HG03064 (cell line): ENCODE measurements around the gene ZFHX3.

Experiments
- ATAC-seq: cut with Tn5 transposase; IDR thresholded peaks from one replicate; pipeline ENCODE4 v1.9.1; 2021; ENCODE audit warnings: low read depth; ENCODE audit not compliant: unreplicated experiment

Gene ZFHX3

DNA sequence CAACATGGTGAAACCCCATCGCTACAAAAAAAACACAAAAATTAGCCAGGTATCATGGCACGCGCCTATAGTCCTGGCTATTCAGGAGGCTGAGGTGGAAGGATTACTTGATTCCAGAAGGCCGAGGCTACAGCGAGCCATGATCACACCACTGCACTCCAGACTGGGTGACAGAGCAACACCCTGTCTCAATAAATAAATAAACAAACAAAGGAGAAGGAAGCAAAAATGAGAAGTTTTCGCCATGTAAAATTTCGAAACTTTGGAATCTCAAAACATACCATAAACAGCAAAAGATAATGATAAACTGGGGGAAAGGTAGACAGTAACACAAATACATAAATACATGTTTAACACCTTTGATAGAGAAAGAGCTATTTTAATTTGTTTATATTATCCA is 130.9 kb downstream of the ZFHX3 start:
- ATAC-seq, result no peak

DNA sequence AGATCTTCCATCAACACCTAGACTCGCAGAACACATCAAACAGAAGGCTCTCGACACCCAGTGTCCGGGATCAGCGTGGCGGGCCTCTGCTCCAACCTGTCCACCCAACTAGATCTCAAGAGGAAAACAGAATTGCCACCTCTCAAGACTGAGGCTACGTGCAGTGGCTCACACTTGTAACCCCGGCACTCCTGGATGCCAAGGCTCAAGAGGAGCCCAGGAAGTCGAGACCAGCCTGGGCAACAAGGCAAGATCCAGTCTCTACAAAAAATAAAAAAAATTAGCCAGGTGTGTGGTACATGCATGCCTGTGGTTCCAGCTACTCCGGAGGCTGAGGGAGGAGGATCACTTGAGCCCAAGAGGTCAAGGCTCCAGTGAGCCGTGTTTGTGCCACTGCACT is 132.6 kb downstream of the ZFHX3 start:
- ATAC-seq, result no peak

DNA sequence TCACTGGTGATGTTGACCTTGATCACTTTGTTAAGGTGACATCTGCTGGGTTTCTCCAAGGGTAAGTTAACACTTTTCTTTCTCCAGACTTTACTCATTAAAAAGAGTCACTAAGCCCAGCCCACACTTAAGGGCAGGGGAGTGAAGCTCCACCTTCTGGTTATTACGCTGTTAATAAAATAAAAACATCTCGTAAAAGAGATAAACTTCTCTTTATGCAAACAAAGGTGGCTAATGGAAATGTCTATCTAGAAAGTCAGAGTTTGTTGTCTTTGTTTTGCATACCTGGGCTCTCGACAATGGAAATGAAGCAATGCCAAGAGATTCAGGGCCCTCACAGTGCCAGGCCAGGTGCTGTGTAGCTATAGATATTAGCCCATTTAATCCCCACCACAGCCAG is 134.4 kb downstream of the ZFHX3 start:
- no peak for ATAC-seq

DNA sequence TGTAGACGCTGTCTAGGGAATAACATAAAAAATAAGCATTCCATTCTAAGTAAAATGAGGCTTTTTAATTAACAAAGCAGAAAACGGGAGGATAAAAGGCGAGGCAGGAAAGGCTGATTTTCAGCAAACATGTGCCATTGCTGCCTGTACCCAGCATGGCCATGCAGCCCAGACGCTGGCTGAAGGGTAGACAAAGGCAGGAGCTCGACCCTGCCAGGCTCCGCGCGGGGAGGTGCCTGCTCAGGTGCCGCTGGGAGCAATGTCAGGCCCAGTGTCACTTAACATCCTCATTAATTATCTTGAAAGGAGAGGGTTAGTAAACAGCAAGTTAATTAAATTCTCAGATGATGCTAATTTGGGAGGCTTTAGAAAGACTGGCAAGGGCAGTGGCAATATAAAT is 136.0 kb downstream of the ZFHX3 start:
- ATAC-seq, result no peak

DNA sequence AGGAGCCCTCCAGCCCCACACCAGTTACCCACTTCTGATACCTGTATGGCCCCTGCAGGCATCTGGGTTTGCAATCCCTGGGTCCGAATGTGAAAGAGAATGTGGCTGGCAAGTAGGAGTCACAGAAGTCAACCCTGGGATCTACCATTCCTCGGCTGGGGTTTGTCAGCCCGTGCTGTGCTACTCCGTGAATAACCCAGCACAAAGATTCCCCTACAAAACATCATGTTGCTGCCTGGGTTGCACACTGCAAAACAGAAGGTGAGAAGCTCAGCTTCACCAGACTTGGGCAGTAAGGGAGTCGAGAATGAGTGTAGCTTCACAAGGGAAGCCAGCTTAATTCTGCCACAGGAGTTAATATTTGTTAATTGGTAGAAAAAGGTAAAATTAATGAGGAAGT is 137.1 kb downstream of the ZFHX3 start:
- no peak for ATAC-seq

DNA sequence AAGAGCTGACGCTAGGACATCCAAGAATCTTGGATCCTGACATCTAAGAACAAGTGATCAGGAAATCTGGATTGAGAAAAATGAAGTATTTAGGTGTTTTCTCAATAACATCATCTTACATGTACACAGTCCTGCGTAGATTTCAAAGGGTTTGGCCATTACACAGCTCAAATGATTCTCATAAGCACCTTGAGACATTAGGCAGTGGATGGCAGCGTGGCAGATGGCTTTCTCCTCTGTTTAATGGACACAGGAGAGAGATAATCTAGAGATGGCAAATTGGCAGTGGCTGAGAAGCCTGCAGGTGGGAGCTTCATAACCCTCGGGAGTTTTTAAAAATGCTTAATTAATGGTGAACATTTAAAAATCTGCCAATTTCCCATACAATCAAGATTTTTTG is 137.5 kb downstream of the ZFHX3 start:
- no peak for ATAC-seq

DNA sequence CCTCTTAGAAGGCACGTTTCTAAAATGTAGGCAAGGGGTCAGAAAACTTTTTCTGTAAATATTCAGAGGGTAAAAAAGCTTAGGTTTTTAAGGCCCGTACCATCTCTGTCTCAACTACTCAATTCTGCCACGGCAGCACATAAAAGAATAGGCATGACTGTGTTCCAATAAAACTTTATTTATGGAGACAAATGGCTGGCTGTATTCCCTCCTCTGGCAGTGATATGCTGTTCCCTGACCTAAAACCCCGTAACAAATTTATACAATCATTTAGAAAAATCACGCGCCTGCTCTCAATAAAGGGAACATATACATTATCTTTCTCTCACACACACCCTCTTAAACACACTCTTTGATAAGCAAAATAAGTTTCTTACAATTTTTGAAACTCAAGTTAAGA is 138.7 kb downstream of the ZFHX3 start:
- ATAC-seq, result no peak

DNA sequence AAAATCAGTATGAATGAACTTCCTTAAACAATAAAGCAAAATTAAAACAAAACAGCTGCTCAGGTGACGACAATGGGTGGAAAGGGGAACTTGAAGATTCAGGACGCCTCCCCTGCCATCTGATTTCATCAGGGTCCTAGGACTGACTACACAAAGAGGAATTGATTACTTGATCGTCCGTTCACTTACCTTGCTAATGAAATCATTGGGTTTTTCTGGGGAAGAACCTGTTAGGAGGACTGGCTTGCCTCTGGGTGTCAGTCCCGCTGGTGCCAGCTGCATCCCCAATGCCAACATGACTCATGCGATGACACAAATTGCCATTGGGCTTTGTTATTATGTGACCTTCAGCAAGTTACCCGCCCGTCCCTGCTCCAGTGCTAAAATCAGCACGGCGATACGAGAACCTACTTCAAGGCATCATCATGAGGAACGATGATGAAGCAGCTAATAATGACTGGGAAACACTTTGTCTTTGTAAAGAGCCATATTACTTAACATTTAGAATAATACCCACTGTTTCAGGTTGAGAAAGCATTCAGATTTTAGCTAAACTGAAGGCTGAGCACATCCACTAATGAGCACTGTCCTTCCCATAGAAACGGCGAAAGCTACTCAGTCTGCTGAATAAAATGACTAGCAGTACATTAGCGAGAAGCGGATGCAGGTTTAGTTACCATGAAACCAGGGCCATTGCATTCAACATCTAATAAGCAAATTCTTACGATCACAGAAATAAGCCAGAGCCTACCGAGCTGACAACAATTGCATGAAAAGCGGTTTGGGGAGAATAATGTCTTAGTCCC is 139.4 kb downstream of the ZFHX3 start:
- no peak for ATAC-seq

DNA sequence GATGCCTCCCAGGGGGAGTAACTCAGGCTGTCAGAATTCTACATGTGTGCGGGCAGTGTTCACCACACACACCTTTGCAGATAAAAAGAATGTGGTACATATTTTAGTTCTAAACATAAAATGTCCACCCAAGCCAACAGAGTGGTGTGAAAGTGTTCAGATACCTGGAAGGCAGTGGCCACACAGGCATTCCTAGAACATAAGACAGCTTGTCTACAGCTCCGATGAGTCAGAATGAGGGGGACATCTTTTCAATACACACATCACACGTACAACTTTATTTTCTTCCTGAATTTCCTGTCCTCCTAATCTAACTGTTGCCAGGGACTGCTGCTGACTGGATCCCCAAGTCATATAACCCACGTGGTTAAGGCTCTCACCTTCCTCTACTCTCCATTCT is 142.3 kb downstream of the ZFHX3 start:
- no peak for ATAC-seq

DNA sequence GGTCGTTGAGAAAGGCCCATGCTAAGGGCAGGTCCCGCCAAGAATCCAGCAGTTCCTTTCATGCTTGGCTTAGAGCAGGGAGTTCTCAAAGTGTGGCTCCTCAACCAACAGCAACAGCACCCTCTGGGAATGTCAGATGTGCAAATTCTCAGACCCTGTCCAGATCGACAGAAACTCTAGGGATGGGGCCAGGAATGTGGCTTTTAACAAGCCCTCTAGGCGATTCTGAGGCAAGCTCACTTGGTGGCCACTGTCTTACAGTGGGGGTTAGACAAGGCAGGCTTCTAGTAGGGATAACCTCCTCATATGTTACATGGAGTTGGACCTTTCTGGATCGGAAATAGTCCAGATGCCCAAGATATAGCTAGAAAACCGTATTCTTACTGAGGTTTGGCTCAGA is 144.8 kb downstream of the ZFHX3 start:
- no peak for ATAC-seq

DNA sequence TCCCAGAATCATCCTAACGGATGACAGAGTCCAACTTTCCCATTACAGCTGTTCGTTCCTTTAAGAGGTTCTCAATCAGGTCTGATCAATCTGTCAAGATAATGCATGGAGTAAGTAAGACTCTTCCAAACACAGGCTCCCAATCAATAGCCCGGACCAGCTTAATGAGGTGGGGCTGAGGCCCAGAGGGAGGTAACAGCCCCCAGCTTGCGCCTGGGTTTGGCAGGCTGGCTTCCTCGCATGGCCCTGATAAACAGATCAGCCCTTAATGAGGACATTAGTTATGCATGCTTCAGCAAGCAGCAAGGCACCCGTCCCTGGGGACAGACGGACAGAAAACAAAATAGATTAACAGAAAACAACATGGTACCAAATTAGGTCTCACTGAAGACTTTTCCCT is 145.7 kb downstream of the ZFHX3 start:
- no peak for ATAC-seq

DNA sequence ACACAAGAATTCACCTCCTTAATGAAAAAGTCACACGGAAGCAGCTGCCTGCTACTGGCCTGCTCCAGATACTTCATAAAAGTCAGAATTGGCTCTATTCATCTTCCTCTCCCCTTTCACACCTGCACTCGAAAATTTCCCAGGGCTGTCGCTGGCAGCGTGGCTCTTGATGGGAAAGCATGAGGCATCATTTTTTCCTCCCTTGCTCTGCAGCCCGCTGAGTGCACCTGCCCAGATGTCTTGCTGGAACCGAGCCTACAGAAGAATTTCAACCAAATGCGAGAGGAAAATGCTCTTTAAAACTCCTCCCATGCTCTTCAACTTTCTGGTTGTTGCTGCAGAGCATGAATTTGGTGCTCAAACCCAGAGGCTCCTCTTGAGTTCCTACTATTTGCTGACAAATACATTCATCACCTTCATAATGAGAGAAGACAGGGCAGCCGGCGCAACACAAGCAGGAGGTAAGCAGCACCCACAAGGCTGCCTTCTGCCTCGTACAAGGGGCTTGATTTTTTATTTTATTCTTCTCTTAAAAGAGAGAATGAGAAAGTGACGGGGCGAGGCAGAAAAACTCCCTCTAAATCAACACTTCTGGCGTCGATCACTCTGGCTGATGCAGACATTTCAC is 146.8 kb downstream of the ZFHX3 start:
- ATAC-seq, result no peak

DNA sequence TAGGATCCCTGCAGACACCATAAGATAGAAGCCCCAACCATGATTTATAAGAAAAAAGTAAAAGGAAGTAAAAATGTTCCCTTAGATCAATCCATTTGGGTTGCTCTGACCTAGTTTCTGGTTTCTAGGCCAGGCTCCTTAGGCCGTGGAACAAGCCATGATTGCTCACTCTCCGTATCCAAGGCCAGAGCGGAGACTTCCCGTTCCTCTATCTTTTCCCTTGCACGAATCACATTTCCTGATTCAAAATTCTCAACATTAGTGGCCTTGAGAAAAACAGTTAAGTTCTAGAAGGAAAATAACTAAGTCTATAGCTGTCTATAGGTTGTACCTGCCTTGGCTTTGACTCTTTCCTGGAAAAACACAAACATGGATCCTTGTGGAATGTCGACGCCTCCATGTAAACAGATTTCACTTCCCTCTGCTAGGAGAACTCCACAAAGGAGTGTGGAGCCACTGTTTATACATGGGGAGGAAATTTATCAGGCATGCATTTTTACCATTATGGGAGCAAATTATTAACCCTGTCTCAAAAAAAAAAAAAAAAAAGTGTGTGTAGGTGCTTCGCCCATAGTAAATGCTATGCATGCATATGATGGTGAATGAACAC is 149.6 kb downstream of the ZFHX3 start:
- ATAC-seq, result no peak

DNA sequence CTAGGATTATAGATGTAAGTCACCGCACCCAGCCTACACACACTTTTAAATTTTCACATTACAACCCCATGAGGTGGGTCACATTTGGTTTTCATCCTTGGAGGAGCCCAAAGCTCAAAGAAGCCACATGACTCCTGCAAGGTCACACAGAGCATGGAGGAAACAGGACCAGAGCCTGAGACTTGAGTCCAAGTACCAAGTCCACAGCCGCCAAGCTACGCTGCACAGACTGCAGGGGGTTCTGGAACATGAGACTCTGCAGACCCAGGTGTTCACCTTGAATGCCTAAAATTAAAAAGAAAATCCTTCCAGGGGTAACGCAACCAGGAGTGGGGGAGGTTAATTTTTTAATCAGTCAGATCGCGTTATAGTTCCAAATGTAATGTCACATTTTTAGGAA is 150.2 kb downstream of the ZFHX3 start:
- ATAC-seq, result no peak

DNA sequence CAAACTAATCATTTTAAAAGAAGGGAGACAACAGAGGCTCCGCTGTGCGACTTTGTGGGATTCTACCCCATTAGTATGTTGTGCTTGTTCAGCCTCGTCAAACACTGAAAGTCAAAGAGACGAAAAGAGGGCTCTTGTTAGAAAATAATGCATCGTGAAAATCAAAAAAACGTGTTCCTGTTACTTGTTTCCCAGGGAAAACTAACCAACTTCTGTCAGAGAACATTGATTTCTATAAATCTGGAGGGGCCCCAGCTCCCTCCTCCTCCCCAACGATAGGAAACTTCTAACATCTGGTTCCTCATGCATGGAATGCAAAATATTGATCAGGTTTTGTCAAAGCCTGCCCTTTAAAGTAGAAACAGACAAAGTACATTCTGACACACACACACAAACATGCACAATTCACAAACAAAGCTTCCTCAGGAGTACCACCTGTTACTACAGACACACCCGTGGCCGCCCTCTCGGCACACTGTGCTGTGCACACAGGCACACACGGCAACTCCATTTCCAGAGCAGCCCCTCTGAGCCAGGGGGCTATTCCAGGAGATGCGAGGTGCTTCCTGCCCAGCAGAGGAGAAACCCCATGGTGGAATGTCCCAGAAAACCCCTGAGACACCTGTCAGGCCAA is 151.3 kb downstream of the ZFHX3 start:
- no peak for ATAC-seq

DNA sequence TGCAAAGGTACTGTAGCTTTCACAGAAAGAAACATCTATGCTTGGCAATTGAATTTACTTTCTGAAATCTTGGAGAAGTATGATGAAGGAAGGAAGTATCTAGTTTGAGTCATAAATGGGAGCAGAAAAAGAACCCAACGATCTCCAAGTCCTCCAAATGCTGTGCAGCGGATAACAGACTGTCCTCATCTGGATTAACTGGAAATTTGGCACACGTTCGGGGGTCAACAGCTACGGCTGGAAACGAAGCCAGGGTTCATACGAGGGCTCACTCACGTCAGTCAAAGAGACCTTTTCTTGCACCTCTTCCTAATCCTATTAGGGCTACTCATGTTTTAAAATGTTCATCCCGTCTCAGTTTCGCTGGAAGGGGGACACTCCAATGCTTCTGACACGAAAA is 152.0 kb downstream of the ZFHX3 start:
- ATAC-seq, result no peak

DNA sequence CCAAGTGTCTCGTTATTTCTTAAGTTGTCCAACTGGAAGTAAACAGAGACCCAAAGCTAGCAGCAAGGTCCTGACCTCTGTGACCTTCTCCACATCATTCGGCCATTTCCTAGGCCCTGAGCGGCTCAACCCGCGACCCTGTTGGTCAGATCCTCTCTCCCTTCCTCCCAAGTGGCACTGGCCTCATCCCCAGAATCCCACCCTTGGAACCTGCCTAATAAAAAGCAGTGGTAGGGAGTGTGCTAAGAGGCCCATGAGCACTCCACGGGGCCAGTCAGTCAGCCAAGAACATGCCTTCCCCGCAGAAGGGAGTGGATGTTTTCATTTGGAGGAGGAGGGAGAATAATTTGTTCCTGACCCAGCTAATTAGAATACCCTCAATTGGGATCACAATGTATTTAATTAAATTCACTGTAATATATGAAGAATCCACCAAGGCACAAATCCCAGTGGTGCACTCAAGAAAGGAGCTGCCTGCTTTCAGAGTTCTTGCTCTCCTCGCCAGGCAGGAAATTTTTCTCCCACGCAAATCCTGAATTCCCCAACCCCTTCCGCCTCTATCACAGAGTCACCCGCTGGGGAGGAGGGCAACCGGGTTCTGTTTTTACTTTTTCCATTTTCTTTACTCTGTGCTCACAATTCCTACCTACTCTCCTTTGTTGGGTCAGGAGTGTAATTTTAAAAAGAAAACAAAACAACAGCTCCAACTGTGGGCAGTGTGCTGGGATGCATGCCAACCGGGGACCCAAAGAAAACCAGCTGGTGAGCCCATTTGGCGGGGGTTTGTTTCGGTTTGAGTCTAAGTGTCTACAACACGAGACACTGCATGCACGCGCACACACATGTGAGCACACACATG is 153.4 kb downstream of the ZFHX3 start:
- no peak for ATAC-seq

DNA sequence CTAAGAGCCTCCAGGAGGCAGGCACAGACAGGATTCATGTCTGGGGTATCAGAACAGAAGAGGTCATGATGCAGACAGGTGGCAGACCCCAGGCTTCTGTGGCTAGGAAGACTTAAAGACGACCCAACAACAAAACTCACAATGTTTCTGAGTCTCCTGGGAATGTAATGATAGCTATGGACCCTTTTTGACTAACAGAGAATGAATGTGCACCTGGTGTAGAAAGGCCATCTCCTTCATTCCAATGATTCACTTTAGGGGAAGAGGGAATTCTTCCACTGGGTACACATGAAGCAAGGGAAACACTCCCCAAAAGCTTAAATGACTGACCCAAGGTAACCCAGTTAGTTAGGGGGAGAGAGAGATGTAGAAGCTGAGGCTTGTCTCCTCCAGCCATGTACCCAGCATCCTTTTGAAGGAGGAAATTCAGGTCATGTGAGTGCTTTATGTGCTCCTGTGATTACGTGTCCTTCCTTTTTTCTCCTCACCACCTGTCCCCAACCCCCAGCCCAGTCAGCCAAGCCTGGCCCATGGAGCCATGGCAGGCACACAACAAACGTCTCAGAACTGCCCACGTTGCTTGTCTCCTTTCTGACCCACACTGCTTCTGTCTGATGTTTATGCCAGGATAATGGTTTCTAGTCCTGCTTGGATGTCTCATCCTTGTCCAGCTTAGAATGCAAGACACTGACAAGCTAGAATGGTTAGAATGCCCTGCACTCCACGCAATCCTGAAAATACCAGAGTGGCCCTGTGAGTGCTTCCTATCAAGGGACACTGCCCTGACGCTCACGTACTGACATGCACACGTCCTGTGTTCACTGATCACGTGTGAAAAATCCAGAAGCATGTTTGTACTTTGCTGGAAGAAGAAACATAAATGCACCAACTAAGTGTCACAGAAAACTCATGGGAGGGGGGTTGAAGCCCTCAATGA is 156.4 kb downstream of the ZFHX3 start:
- ATAC-seq, result no peak

DNA sequence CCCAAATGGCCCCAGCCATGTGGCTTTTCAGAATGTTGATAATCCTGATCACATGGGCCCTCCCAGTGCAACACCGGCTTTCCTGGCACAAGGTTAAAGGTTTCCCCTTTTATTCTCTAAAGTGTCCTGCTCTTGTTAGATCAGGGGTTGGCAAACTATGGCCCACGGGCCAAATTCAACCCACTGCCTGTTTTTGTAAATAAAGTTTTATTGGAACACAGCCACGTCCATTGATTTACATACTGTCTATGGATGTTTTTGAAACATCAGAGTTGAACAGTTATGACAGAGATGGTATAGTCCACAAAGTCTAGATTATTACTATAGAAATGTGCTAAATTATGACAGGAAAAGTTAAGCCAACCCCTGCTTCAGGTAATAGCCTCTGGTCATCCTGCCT is 157.3 kb downstream of the ZFHX3 start:
- no peak for ATAC-seq
